Muscle of back (tissue), 13 donors: ENCODE measurements around the gene KLK1. TPM values are rescaled to one million over a fixed set of nuclear protein-coding genes. Genes with fewer than 3 reads are reported as not detected.

ENCODE experiments used
- DNase-seq, 3 donors: peaks; one replicate each; pipeline versions ENCODE4 v3.0.0 to v3.0.0-alpha.2; 2013
- long read RNA-seq, 9 donors: transcript quantifications; one replicate each; lab custom pipeline, GENCODE V29; 2026
- polyA plus RNA-seq, 10 donors: library from polyadenylated mRNA; unstranded; fragments of 120-200 nt; gene quantifications; one replicate each; pipeline ENCODE4 v1.2.1, GENCODE V29; 2013; ENCODE audit not compliant: insufficient read length in 10 of 10

KLK1 gene
- polyA plus RNA-seq = 1 to 10 TPM in 1 of 10 donors, under 1 TPM in 5, not detected in 4; 0.19 to 1.3 (median 0.46) TPM
- long read RNA-seq, donor 1 = 0 reads
- long read RNA-seq, donor 2 = 0 reads
- long read RNA-seq, donor 3 = 0 reads
- long read RNA-seq, donor 4 = 0 reads
- long read RNA-seq, donor 5 = 0 reads
- long read RNA-seq, donor 6, partial matches to known transcripts = 0 of 1 reads
- long read RNA-seq, donor 6, other reads (novel, unspliced or antisense) = 0 of 1 reads
- long read RNA-seq, donor 7 = 0 reads
- long read RNA-seq, donor 8 = 0 reads
- long read RNA-seq, donor 9 = 0 reads

GRCh38 chr19:50823389-50824042, at the start of gene KLK1:
TSS of gene KLK1 (minus strand) at chr19:50823787. CDS start at chr19:50823748, 39 bp downstream.
- DNase-seq = no peak

GRCh38 chr19:50873056-50873455, 49.5 kb upstream of the KLK1 start, which contains the start of gene KLK2:
TSS of gene KLK2 (plus strand) at chr19:50873439. CDS start at chr19:50873474, 35 bp downstream.
- DNase-seq = peak in 1 of 3 donors; percentile 11

GRCh38 chr19:50870417-50871089, 47.0 kb upstream of the KLK1 start:
- DNase-seq = no peak

DNA sequence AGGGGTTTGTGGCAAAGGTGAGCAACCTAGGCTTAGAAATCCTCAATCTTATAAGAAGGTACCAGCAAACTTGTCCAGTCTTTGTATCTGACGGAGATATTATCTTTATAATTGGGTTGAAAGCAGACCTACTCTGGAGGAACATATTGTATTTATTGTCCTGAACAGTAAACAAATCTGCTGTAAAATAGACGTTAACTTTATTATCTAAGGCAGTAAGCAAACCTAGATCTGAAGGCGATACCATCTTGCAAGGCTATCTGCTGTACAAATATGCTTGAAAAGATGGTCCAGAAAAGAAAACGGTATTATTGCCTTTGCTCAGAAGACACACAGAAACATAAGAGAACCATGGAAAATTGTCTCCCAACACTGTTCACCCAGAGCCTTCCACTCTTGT, 45.9 kb upstream of the KLK1 start:
- DNase-seq = no peak

- DNase-seq = no peak
Measured at GRCh38 chr19:50861496-50862286, 38.1 kb upstream of the KLK1 start.

DNA sequence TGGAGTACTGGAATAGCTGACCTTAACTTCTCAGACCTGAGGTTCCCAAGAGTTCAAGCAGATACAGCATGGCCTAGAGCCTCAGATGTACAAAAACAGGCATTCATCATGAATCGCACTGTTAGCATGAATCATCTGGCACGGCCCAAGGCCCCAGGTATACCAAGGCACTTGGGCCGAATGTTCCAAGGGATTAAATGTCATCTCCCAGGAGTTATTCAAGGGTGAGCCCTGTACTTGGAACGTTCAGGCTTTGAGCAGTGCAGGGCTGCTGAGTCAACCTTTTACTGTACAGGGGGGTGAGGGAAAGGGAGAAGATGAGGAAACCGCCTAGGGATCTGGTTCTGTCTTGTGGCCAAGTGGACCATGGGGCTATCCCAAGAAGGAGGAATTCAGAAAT, 37.4 kb upstream of the KLK1 start:
- no peak for DNase-seq

GRCh38 chr19:50859849-50860248, 36.3 kb upstream of the KLK1 start:
- no peak for DNase-seq

DNA sequence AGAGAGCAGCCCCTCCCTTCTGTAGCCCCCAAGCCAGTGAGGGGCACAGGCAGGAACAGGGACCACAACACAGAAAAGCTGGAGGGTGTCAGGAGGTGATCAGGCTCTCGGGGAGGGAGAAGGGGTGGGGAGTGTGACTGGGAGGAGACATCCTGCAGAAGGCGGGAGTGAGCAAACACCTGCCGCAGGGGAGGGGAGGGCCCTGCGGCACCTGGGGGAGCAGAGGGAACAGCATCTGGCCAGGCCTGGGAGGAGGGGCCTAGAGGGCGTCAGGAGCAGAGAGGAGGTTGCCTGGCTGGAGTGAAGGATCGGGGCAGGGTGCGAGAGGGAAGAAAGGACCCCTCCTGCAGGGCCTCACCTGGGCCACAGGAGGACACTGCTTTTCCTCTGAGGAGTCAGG, 35.3 kb upstream of the KLK1 start:
- no peak for DNase-seq

GRCh38 chr19:50857366-50857765, 33.8 kb upstream of the KLK1 start:
- no peak for DNase-seq

GRCh38 chr19:50854636-50855410, 31.2 kb upstream of the KLK1 start, which contains the start of gene KLK3:
TSS of gene KLK3 (plus strand) at chr19:50854915. CDS start at chr19:50854956, 41 bp downstream.
- DNase-seq = no peak

GRCh38 chr19:50851620-50852019, 28.0 kb upstream of the KLK1 start:
- no peak for DNase-seq

- DNase-seq = no peak
Measured at GRCh38 chr19:50850738-50851137, 27.2 kb upstream of the KLK1 start.

DNA sequence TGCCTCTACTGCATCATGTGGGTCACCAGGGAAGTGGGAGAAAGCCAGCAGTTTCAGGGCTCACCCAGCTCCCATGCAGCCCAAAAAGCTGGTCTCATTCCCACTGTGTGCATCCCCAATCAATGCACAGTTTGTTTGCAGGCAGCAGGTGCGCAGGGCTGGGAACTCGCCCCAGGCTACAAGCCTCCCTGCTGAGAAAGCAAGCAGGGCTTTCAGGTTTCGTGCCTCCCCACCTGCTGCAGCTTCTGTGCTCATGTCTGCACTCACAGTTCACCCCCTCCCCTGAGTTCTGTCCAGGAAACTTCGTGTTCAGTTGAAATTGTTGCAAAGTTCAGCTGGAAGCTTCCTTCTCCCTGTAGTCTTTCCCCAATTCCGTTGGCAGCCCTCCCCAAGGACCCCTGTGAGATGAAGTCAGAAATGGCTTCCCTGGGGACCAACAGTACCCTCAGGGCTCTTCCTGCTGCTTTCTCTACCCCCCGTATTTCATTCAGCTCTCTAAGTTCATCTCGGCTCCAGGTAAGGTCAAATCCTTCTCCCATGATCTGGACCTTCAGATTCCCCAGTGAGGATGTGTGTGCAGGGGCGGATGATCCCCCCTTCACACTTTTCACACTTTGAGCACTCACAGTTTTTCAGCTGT, 20.8 kb upstream of the KLK1 start:
- no peak for DNase-seq

GRCh38 chr19:50843701-50844221, 20.2 kb upstream of the KLK1 start:
- no peak for DNase-seq

GRCh38 chr19:50843205-50843604, 19.6 kb upstream of the KLK1 start:
- DNase-seq = no peak

GRCh38 chr19:50842130-50842529, 18.5 kb upstream of the KLK1 start:
- DNase-seq = no peak

- no peak for DNase-seq
Measured at GRCh38 chr19:50839712-50840655, 16.4 kb upstream of the KLK1 start.

DNA sequence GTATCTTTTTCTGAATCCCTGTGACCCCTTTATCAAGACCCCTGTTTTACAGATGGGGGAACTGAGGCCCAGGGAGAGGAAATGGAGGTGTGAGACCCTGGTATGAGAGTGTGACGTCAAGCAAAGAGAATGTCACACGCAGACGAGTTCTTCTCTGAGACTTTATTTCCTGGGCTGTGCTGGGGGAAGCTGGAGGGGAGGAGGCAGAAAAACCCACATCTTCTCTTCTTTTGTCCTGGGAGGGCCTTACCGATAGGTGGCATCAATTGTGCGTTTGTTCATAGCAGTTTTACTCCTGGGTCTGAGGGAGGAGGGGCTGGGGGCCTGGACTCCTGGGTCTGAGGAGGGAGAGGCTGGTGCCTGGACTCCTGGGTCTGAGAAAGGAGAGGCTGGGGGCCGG, 14.7 kb upstream of the KLK1 start:
- DNase-seq = no peak

- DNase-seq = no peak
Measured at GRCh38 chr19:50837300-50837699, 13.7 kb upstream of the KLK1 start.
